Left renal cortex interstitium (tissue), 4 donors: ENCODE data around the gene MEPE. TPM values are rescaled to one million over a fixed set of nuclear protein-coding genes. Genes with fewer than 3 reads are reported as not detected.
"Not testable (repeated sequence)": the region's sequence is repeated elsewhere in the genome, so short reads cannot be mapped to it uniquely, and the experiment has no call there.

Experiments
- DNase-seq, 4 donors: peaks; one replicate each; pipeline ENCODE4 v3.0.0-alpha.2; 2013; ENCODE audit warnings: low read depth in 4 of 4, low spot score in 2 of 4, missing footprints in 1 of 4
- polyA plus RNA-seq, 4 donors: library from polyadenylated mRNA; unstranded; fragments of 120-200 nt; gene quantifications; one replicate each; pipeline ENCODE4 v1.2.1, GENCODE V29; 2013; ENCODE audit not compliant: insufficient read length in 4 of 4

Gene MEPE
- polyA plus RNA-seq, 4 donors, result not detected

DNA sequence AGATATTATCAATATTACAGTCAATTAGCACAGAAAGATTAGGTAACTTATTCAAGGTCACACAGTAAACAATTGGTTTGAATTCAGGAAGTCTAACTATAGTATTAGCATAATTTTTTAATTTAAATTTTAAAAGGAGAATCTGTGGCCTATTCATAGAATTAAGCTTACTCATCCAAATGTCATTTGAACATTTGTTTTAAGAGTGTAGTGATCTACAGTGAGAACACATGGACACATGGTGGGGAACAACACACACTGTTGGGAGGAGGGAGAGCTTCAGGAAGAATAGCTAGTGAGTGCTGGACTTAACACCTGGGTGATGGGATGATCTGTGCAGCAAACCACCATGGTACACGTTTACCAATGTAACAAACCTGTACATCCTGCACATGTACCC is 48.3 kb downstream of the MEPE start:
- no peak for DNase-seq

DNA sequence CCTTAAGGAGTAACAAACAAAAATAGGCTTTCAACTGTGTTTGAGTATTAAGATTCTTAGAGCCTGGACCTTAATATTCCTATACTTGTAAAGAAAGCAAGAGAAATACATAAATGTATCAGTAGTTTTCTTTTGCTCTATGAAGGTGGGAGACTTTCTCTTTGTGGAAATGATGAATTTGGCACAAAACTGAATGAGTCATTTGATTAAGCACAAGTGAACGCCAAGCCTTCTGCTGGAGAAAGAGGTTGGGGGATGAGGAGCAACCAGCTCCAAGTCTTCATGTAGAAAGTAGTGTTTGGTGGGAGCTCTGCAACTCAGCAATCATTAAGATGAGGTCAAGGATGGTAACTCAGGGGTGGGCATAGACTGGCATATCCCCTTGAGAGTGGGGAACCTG is 49.6 kb downstream of the MEPE start:
- DNase-seq, result no peak

DNA sequence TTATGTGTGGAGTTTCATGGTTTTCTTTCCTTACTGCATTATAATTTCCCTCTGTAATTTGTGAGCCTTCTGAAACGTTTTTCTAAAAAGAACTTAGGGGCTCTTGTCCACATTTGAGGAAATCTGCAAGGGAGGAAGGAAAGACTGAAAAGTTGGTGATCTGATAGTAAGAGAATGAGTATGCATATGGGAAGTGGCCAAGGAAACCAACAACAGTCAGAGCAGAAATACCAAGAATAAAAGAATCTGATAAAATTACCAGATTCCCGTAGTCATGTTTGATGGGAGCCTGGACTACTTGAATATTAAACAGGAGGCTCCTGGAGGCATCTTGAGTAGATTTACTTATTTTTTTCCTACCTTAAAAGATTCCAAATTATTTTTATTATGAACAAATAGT is 50.1 kb downstream of the MEPE start:
- no peak for DNase-seq

DNA sequence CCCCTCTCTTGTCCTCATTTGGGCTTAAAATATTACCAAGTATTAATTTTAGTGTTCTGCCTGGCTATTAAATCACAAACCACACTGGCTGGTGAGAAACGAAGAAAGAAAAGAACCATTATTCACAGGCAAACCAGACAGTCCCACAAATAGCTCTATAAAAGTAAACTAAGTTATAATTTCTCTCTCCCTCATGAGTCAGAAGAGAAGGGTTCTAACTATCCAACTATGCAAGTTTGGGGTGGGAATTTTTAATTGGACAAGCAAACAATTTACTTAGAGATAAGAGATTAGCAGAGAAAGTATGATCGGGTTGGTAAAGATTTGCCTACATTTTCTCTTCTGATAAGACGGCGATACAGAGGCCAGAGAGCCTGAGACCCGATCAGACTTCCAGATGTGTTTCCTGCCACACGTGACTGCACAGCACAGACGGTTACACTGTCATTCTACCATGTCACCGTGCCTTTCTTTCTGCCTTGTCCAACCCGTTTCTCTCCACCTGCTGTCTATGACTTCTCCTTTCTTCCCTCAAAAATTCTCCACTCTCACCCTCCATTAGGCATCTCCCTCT is 52.3 kb downstream of the MEPE start:
- DNase-seq, result no peak

DNA sequence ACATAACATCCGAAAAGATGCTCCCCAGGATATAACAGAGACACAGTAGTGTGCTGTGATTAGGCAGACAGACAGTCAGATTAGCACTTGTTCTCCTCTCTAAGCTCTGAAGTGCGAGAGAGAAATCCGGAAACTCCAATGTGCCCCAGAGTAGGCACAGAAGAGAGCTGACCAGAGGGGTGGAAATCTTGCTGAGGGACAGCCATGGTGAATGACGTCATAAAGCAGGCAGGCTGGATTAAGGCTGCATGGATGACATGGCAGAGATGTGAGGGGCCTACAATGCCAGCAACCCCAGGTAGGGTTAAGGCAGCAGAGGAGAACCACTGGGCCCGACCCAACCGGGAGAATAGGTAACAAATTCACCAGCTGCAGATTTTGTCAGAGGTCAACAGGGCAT is 53.3 kb downstream of the MEPE start:
- DNase-seq, result no peak

DNA sequence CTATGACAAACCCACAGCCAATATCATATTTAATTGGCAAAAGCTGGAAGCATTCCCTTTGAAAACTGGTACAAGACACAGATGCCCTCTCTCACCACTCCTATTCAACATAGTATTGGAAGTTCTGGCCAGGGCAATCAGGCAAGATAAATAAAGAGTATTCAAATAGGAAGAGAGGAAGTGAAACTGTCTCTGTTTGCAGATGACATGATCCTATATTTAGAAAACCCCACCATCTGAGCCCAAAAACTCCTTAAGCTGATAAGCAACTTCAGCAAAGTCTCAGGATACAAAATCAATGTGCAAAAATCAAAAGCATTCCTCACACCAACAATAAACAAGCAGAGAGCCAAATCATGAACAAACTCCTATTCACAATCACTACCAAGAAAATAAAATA is 58.0 kb downstream of the MEPE start:
- DNase-seq, result not testable (repeated sequence)

DNA sequence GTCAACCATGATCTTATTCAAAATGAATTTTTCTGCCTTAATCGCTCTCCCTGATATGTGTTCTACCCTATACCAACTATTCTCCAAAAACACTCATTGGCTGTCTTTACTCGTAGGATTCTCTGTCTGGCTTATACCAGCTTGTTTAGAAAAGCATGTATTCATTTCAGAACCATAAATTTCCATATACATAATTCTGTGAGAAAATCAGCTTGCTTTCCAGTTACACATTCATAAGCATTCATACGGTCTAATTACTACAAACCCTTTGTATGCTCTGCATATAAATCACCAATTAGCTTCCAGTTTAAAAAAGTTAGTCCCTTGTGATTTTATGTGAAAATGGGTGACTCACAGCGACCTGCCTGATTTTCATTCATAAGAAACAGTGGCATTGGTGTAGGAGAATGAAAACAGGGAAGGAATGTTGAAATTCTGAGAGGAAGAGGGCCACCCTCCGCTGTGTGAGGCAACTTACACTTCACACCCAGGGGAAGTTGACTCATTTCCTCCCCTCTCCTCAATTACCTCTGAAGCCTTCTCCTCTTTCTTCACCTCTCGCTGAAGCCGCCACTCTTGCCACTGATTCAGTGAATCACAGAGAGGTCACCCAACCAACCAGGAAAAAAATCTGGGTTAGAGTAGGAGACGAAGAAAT is 63.3 kb downstream of the MEPE start:
- no peak for DNase-seq

Other genes starting within 250 kb of the MEPE start
- under 1 TPM in 2 of 4 donors, not detected in 2; 0.04 to 0.06 TPM for gene DSPP, start 224.4 kb upstream of the MEPE start, polyA plus RNA-seq
- gene DMP1, start 182.7 kb upstream of the MEPE start, polyA plus RNA-seq, result under 1 TPM in 2 of 4 donors, not detected in 2; 0.05 to 0.09 TPM
- not detected for gene IBSP, start 33.4 kb upstream of the MEPE start, polyA plus RNA-seq
- 100 to 1,000 TPM; 104 to 285 (median 202) TPM for gene SPP1, start 142.7 kb downstream of the MEPE start, polyA plus RNA-seq
- gene PKD2, start 174.7 kb downstream of the MEPE start, polyA plus RNA-seq, result 10 to 100 TPM; 62.9 to 87.2 (median 73.2) TPM